Neural cell (in vitro differentiated cells): ENCODE results near the gene MED29. TPM values are rescaled to one million over a fixed set of nuclear protein-coding genes. Genes with fewer than 3 reads are reported as not detected.

Experiments used
- H2AFZ ChIP-seq: fragments of 200-600, 300-800 bp; sonication (generic), shearing (Covaris generic); 2 replicates; pipeline ENCODE4 v1.6.0; 2014; ENCODE audit warnings: low read depth, mild to moderate bottlenecking, antibody characterized with exemption, low read length, moderate library complexity
- H3F3A ChIP-seq: fragments of 200-600 bp; shearing (Covaris generic); 2 replicates; pipeline ENCODE4 v1.6.1; 2016; ENCODE audit warnings: mild to moderate bottlenecking, moderate library complexity, mixed read lengths, antibody characterized with exemption, low read length; ENCODE audit not compliant: insufficient read depth, poor library complexity, severe bottlenecking
- H3K27ac ChIP-seq: fragments of 200-600, 300-800 bp; sonication (generic), shearing (Covaris generic); 2 replicates; pipeline ENCODE4 v1.5.1; 2014; ENCODE audit warnings: mild to moderate bottlenecking, low read length, moderate library complexity
- H3K27me3 ChIP-seq: fragments of 300-800, 200-600 bp; sonication (generic), shearing (Covaris generic); 2 replicates; pipeline ENCODE4 v1.6.0; 2014; ENCODE audit warnings: mild to moderate bottlenecking, low read depth, low read length, moderate library complexity; ENCODE audit not compliant: insufficient read depth
- H3K36me3 ChIP-seq: fragments of 300-800, 200-600 bp; sonication (generic), shearing (Covaris generic); 2 replicates; pipeline ENCODE4 v1.5.1; 2014; ENCODE audit warnings: mild to moderate bottlenecking, antibody characterized with exemption, low read length, moderate library complexity; ENCODE audit not compliant: insufficient read depth
- H3K4me2 ChIP-seq: fragments of 300-800, 200-600 bp; sonication (generic), shearing (Covaris generic); 2 replicates; pipeline ENCODE4 v1.6.0; 2014; ENCODE audit warnings: mild to moderate bottlenecking, low read length
- H3K4me3 ChIP-seq: fragments of 300-800, 200-600 bp; sonication (generic), shearing (Covaris generic); 2 replicates; pipeline ENCODE4 v1.5.1; 2014; ENCODE audit warnings: mild to moderate bottlenecking, low read length, moderate library complexity
- H3K79me2 ChIP-seq: fragments of 200-600 bp; shearing (Covaris generic); replicated peaks from 2 replicates; pipeline ENCODE4 v1.6.0; 2014; ENCODE audit warnings: mild to moderate bottlenecking, low read length, moderate library complexity; ENCODE audit not compliant: insufficient read depth
- H3K9ac ChIP-seq: fragments of 300-800, 200-600 bp; sonication (generic), shearing (Covaris generic); 2 replicates; pipeline ENCODE4 v1.6.1; 2016; ENCODE audit warnings: mild to moderate bottlenecking, low read length, mixed read lengths
- H3K9me2 ChIP-seq: fragments of 200-600 bp; shearing (Covaris generic); 2 replicates; pipeline ENCODE4 v1.6.1; 2016; ENCODE audit warnings: mild to moderate bottlenecking, low read length, mixed read lengths; ENCODE audit not compliant: insufficient read depth
- H3K9me3 ChIP-seq: fragments of 200-600, 300-800 bp; sonication (generic), shearing (Covaris generic); 2 replicates; pipeline ENCODE4 v1.6.1; 2016; ENCODE audit warnings: mild to moderate bottlenecking, mixed run types, low read length, moderate library complexity, mixed read lengths
- H4K20me1 ChIP-seq: fragments of 200-600 bp; shearing (Covaris generic); 2 replicates; pipeline ENCODE4 v1.6.1; 2016; ENCODE audit warnings: mild to moderate bottlenecking, mixed run types; ENCODE audit not compliant: insufficient read depth
- EP300 ChIP-seq: fragments of 450-650 bp; conservative IDR thresholded peaks from 2 replicates; pipeline ENCODE4 v1.6.1; 2014; ENCODE audit warnings: antibody characterized with exemption, mild to moderate bottlenecking, moderate library complexity; ENCODE audit not compliant: poor library complexity, severe bottlenecking
- EZH2 ChIP-seq: fragments of 200-600, 300-800 bp; shearing (Covaris generic), sonication (generic); IDR thresholded peaks from 2 replicates; pipeline ENCODE4 v1.6.1; 2014; ENCODE audit warnings: antibody characterized with exemption, low read length, borderline replicate concordance, mild to moderate bottlenecking; ENCODE audit not compliant: insufficient read depth, poor library complexity, severe bottlenecking
- MXI1 ChIP-seq: fragments of 450-650 bp; conservative IDR thresholded peaks from 2 replicates; pipeline ENCODE4 v1.6.1; 2014; ENCODE audit warnings: antibody characterized with exemption, mild to moderate bottlenecking; ENCODE audit not compliant: poor library complexity, severe bottlenecking
- POLR2AphosphoS5 ChIP-seq: IDR thresholded peaks from 2 replicates; pipeline ENCODE4 v1.6.1; 2012
- RAD21 ChIP-seq: fragments of 450-650 bp; conservative IDR thresholded peaks from 2 replicates; pipeline ENCODE4 v1.6.1; 2014; ENCODE audit warnings: antibody characterized with exemption, mild to moderate bottlenecking, moderate library complexity
- SMC3 ChIP-seq: fragments of 450-650 bp; conservative IDR thresholded peaks from 2 replicates; pipeline ENCODE4 v1.6.1; 2014; ENCODE audit warnings: antibody characterized with exemption, mild to moderate bottlenecking, moderate library complexity; ENCODE audit not compliant: poor library complexity
- TAF1 ChIP-seq: IDR thresholded peaks from 2 replicates; pipeline ENCODE4 v1.6.1; 2012; ENCODE audit warnings: low read depth
- polyA plus RNA-seq: library from polyadenylated mRNA; depleted of rRNA; stranded (reverse); fragments of >200 nt; gene quantifications from 2 replicates; pipeline ENCODE4 v1.2.3, GENCODE V29; 2014
- TF ChIP-seq, protein P1 (sequence below): fragments of 450-650 bp; IDR thresholded peaks from 2 replicates; pipeline ENCODE4 v1.5.1; 2014; ENCODE audit warnings: antibody characterized with exemption, mild to moderate bottlenecking, moderate library complexity; ENCODE audit not compliant: poor library complexity, severe bottlenecking
- TF ChIP-seq, protein P2 (sequence below): IDR thresholded peaks from 2 replicates; pipeline ENCODE4 v1.6.1; 2012; ENCODE audit warnings: borderline replicate concordance

MED29 gene
- polyA plus RNA-seq, 1 donor from 2014 or later, result 39.5 TPM

DNA sequence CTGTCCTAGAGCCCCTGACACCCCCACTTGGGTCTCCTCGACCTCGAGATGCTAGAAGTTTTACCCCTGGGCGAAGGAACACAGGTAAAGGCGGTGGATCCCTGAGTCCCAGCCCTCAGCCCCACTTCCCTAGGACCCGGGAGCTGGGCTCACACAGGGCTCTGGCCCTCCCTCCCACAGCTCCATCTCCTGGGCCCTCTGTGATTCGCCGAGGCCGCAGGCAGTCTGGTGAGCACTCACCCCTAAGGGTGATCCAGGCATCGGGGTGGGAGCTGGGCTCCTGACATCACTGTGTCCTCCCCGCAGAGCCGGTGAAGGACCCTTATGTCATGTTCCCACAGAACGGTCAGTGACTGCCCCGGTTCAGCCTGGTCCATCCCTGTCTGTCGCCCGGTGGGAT is 29.6 kb downstream of the MED29 start:
- no peak overlapping the region for H3K9ac ChIP-seq
- H3K9me3 ChIP-seq, result no peaks in the 10 kb centered on the region
- no peaks in the 10 kb centered on the region for H3K27me3 ChIP-seq
- H3K4me3 ChIP-seq, result no peak overlapping the region
- H4K20me1 ChIP-seq, result no peaks in the 10 kb centered on the region
- peaks cover 5% of the 10 kb centered on the region for H3K79me2 ChIP-seq
- H2AFZ ChIP-seq, result no peak overlapping the region
- H3K4me2 ChIP-seq, result no peak overlapping the region
- H3K36me3 ChIP-seq, result no peaks in the 10 kb centered on the region
- H3K27ac ChIP-seq, result no peak overlapping the region
- no peaks in the 10 kb centered on the region for H3F3A ChIP-seq
- TF ChIP-seq, protein P1, sequence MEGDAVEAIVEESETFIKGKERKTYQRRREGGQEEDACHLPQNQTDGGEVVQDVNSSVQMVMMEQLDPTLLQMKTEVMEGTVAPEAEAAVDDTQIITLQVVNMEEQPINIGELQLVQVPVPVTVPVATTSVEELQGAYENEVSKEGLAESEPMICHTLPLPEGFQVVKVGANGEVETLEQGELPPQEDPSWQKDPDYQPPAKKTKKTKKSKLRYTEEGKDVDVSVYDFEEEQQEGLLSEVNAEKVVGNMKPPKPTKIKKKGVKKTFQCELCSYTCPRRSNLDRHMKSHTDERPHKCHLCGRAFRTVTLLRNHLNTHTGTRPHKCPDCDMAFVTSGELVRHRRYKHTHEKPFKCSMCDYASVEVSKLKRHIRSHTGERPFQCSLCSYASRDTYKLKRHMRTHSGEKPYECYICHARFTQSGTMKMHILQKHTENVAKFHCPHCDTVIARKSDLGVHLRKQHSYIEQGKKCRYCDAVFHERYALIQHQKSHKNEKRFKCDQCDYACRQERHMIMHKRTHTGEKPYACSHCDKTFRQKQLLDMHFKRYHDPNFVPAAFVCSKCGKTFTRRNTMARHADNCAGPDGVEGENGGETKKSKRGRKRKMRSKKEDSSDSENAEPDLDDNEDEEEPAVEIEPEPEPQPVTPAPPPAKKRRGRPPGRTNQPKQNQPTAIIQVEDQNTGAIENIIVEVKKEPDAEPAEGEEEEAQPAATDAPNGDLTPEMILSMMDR, result no peak
- TF ChIP-seq EP300, result no peak
- TF ChIP-seq SMC3, result no peak
- no peaks in the 10 kb centered on the region for H3K9me2 ChIP-seq

DNA sequence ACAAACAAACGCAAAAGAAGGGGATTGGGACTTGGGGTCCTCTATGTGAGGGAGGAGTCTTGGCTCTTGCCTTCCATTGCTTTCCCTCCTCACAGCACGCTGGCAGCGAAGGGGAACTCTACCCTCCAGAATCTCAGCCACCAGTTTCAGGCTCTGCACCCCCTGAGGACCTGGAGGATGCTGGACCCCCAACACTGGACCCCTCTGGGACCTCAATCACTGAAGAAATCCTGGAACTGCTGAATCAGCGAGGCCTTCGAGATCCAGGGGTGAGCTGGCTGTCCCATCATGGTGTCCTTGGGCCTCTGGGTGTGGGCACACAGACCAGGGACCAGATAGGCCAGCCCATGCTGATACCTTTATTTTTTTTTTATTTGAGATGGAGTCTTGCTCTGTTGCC is 30.8 kb downstream of the MED29 start:
- no peak for TF ChIP-seq RAD21
- Histone ChIP-seq H3K36me3 (no peaks in the 10 kb centered on the region), H3K9ac (no peak overlapping the region)

DNA sequence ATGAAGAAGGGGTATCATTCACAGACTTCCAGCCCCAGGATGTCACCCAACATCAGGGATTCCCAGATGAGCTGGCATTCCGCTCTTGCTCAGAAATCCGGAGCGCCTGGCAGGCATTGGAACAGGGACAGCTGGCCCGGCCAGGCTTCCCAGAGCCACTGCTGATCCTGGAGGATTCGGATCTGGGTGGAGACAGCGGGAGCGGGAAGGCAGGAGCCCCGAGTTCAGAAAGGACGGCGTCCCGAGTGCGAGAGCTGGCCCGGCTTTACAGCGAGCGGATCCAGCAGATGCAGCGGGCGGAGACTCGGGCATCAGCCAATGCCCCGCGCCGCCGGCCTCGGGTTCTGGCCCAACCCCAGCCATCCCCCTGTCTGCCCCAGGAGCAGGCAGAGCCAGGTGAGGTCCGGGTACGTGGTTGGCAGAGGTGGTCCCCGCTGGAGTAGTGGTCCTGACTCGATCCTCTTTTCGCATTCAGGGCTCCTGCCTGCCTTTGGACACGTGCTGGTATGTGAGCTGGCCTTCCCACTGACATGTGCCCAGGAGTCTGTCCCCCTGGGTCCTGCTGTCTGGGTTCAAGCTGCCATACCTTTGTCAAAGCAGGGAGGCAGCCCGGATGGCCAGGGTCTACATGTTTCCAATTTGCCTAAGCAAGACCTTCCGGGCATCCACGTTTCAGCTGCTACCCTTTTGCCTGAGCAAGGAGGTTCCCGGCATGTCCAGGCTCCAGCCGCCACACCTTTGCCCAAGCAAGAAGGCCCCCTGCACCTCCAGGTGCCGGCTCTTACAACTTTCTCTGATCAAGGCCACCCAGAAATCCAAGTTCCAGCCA is 32.3 kb downstream of the MED29 start:
- H3K4me3 ChIP-seq, result no peak overlapping the region
- H3K79me2 ChIP-seq, result no peaks in the 10 kb centered on the region
- no peak overlapping the region for H3K4me2 ChIP-seq
- TF ChIP-seq TAF1 (no peak), MXI1 (no peak), SMC3 (no peak), EZH2 (no peak), RAD21 (no peak), POLR2AphosphoS5 (no peak), EP300 (no peak)
- TF ChIP-seq, protein P1, result no peak
- TF ChIP-seq, protein P2, sequence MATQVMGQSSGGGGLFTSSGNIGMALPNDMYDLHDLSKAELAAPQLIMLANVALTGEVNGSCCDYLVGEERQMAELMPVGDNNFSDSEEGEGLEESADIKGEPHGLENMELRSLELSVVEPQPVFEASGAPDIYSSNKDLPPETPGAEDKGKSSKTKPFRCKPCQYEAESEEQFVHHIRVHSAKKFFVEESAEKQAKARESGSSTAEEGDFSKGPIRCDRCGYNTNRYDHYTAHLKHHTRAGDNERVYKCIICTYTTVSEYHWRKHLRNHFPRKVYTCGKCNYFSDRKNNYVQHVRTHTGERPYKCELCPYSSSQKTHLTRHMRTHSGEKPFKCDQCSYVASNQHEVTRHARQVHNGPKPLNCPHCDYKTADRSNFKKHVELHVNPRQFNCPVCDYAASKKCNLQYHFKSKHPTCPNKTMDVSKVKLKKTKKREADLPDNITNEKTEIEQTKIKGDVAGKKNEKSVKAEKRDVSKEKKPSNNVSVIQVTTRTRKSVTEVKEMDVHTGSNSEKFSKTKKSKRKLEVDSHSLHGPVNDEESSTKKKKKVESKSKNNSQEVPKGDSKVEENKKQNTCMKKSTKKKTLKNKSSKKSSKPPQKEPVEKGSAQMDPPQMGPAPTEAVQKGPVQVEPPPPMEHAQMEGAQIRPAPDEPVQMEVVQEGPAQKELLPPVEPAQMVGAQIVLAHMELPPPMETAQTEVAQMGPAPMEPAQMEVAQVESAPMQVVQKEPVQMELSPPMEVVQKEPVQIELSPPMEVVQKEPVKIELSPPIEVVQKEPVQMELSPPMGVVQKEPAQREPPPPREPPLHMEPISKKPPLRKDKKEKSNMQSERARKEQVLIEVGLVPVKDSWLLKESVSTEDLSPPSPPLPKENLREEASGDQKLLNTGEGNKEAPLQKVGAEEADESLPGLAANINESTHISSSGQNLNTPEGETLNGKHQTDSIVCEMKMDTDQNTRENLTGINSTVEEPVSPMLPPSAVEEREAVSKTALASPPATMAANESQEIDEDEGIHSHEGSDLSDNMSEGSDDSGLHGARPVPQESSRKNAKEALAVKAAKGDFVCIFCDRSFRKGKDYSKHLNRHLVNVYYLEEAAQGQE, result no peak
- H3K36me3 ChIP-seq, result no peaks in the 10 kb centered on the region
- no peaks in the 10 kb centered on the region for H3F3A ChIP-seq
- no peak overlapping the region for H3K9ac ChIP-seq
- H3K9me2 ChIP-seq, result no peaks in the 10 kb centered on the region
- no peaks in the 10 kb centered on the region for H4K20me1 ChIP-seq
- H3K27me3 ChIP-seq, result no peaks in the 10 kb centered on the region
- no peak overlapping the region for H2AFZ ChIP-seq
- H3K27ac ChIP-seq, result no peak overlapping the region
- H3K9me3 ChIP-seq, result no peaks in the 10 kb centered on the region

More for the DNA sequence above, 30.8 kb downstream of the MED29 start:
- Histone ChIP-seq H3K9me3 (no peaks in the 10 kb centered on the region), H4K20me1 (no peaks in the 10 kb centered on the region), H3K27me3 (no peaks in the 10 kb centered on the region), H2AFZ (no peak overlapping the region), H3F3A (no peaks in the 10 kb centered on the region), H3K4me2 (no peak overlapping the region), H3K4me3 (no peak overlapping the region), H3K9me2 (no peaks in the 10 kb centered on the region), H3K79me2 (no peaks in the 10 kb centered on the region), H3K27ac (no peak overlapping the region)
